ENCODE results near the gene GJB1.
A peak's percentile ranks its signal among the peaks of the same experiment; 100 is the strongest.

GRCh38 chrX:71181910-71182799 lies 40.9 kb upstream of the GJB1 start:
- TF ChIP-seq, protein P1, sequence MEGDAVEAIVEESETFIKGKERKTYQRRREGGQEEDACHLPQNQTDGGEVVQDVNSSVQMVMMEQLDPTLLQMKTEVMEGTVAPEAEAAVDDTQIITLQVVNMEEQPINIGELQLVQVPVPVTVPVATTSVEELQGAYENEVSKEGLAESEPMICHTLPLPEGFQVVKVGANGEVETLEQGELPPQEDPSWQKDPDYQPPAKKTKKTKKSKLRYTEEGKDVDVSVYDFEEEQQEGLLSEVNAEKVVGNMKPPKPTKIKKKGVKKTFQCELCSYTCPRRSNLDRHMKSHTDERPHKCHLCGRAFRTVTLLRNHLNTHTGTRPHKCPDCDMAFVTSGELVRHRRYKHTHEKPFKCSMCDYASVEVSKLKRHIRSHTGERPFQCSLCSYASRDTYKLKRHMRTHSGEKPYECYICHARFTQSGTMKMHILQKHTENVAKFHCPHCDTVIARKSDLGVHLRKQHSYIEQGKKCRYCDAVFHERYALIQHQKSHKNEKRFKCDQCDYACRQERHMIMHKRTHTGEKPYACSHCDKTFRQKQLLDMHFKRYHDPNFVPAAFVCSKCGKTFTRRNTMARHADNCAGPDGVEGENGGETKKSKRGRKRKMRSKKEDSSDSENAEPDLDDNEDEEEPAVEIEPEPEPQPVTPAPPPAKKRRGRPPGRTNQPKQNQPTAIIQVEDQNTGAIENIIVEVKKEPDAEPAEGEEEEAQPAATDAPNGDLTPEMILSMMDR (IDR thresholded peaks at IDR 0.05) = no peak
- TF ChIP-seq POLR2A (IDR thresholded peaks at IDR 0.05) = peak in 1 of 2 donors; percentile 13

Data from lower leg skin (tissue), 3 donors.